Esophagus muscularis mucosa (tissue), 4 donors: ENCODE data around the gene NDRG2. TPM values are rescaled to one million over a fixed set of nuclear protein-coding genes. Genes with fewer than 3 reads are reported as not detected.

ENCODE experiments used
- DNase-seq: peaks from one replicate; pipeline ENCODE4 v3.0.0-alpha.2; 2017; ENCODE audit errors: extremely low spot score
- H3K27ac ChIP-seq, 4 donors: fragments of 200-600 bp; sonication (generic); replicated peaks in 1 of 4; 1 replicate in 3 of 4; 2 replicates in 1 of 4; pipeline ENCODE4 v1.5.1; 2016 to 2019; ENCODE audit warnings: mild to moderate bottlenecking in 1 of 4
- H3K27me3 ChIP-seq, 4 donors: fragments of 200-600 bp; sonication (generic); one replicate each; pipeline versions ENCODE4 v1.5.1 to v1.6.0; 2016 to 2019
- H3K36me3 ChIP-seq, 4 donors: fragments of 200-600 bp; sonication (generic); one replicate each; pipeline ENCODE4 v1.5.1; 2016 to 2019
- H3K4me1 ChIP-seq, 4 donors: fragments of 200-600 bp; sonication (generic); one replicate each; pipeline ENCODE4 v1.5.1; 2016 to 2019
- H3K4me3 ChIP-seq, 4 donors: fragments of 200-600 bp; sonication (generic); 1 replicate in 2 of 4; 2 replicates in 2 of 4; pipeline ENCODE4 v1.5.1; 2016 to 2019; ENCODE audit warnings: mild to moderate bottlenecking in 4 of 4, moderate library complexity in 1 of 4
- H3K9me3 ChIP-seq, 4 donors: fragments of 200-600 bp; sonication (generic); 1 replicate in 3 of 4; 2 replicates in 1 of 4; pipeline ENCODE4 v1.5.1; 2016 to 2019
- EP300 ChIP-seq: sonication (generic); formaldehyde crosslinking; IDR thresholded peaks from one replicate; pipeline ENCODE4 v1.6.1; 2017; ENCODE audit warnings: antibody characterized with exemption
- POLR2A ChIP-seq: fragments of 450-650 bp; IDR thresholded peaks from one replicate; pipeline ENCODE4 v1.6.1; 2017; ENCODE audit warnings: antibody characterized with exemption, moderate library complexity, mild to moderate bottlenecking, low read depth
- POLR2AphosphoS5 ChIP-seq, 2 donors: sonication (generic); formaldehyde crosslinking; IDR thresholded peaks; one replicate each; pipeline ENCODE4 v1.6.1; 2017; ENCODE audit warnings: antibody characterized with exemption in 2 of 2
- WGBS: methylation state at CpG from one replicate; pipeline ENCODE4 v1.1.5; 2018; 5-methylcytosine and 5-hydroxymethylcytosine counted together
- intact Hi-C: fragments of 100-400 bp; cut with DNase I; formaldehyde crosslinking; loops from one replicate; pipeline ENCODE4 v1.15.1; 2023
- total RNA-seq, 4 donors: library from RNA; depleted of rRNA; stranded (reverse); fragments of >200 nt; gene quantifications; one replicate each; pipeline versions ENCODE4 v1.1.0 to v1.2.1, GENCODE V29; 2016
- TF ChIP-seq, protein P1 (sequence below), 3 experiments: fragments of 200-600 bp in 2 of 3; fragments of 450-650 bp in 1 of 3; sonication (generic) in 2 of 3; IDR thresholded peaks; one replicate each; pipeline ENCODE4 v1.5.1; 2017 to 2019; ENCODE audit warnings: antibody characterized with exemption in 3 of 3, mild to moderate bottlenecking in 2 of 3, moderate library complexity in 1 of 3

NDRG2 gene
- total RNA-seq, 4 donors from 2014 or later, result 175 to 222 (median 201) TPM

DNA sequence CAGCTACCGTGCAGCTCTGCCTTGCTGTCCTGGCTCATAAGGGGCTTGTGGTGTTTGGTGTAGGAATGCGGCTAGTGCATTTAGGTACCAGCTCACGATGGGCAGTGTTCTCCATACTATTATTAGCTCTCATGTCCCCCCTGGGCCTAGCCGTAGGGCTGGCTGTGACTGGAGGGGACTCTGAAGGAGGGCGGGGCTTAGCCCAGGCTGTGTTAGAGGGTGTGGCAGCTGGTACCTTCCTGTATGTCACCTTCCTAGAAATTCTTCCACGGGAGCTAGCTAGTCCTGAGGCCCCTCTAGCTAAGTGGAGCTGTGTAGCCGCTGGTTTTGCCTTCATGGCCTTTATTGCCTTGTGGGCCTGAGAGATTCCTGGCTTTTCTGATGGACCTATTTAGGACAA, 23.6 kb downstream of the NDRG2 start:
- intact Hi-C loops, result no loop called here
- TF ChIP-seq POLR2AphosphoS5 (IDR thresholded peaks at IDR 0.05), result no peak
- TF ChIP-seq EP300, result no peak
- no peak for TF ChIP-seq POLR2A
- TF ChIP-seq, protein P1, sequence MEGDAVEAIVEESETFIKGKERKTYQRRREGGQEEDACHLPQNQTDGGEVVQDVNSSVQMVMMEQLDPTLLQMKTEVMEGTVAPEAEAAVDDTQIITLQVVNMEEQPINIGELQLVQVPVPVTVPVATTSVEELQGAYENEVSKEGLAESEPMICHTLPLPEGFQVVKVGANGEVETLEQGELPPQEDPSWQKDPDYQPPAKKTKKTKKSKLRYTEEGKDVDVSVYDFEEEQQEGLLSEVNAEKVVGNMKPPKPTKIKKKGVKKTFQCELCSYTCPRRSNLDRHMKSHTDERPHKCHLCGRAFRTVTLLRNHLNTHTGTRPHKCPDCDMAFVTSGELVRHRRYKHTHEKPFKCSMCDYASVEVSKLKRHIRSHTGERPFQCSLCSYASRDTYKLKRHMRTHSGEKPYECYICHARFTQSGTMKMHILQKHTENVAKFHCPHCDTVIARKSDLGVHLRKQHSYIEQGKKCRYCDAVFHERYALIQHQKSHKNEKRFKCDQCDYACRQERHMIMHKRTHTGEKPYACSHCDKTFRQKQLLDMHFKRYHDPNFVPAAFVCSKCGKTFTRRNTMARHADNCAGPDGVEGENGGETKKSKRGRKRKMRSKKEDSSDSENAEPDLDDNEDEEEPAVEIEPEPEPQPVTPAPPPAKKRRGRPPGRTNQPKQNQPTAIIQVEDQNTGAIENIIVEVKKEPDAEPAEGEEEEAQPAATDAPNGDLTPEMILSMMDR (IDR thresholded peaks at IDR 0.05), result no peak
- DNase-seq, result no peak
- Histone ChIP-seq H3K36me3 (peaks cover 10 to 15% (median 13%) of the 10 kb centered on the region in 4 donors), H3K9me3 (no peaks in the 10 kb centered on the region), H3K27me3 (no peaks in the 10 kb centered on the region), H3K4me3 (no peak overlapping the region), H3K4me1 (no peaks in the 10 kb centered on the region), H3K27ac (no peak overlapping the region)
- 69% methylated on average over 5 of the region's 7 CpGs for WGBS

DNA sequence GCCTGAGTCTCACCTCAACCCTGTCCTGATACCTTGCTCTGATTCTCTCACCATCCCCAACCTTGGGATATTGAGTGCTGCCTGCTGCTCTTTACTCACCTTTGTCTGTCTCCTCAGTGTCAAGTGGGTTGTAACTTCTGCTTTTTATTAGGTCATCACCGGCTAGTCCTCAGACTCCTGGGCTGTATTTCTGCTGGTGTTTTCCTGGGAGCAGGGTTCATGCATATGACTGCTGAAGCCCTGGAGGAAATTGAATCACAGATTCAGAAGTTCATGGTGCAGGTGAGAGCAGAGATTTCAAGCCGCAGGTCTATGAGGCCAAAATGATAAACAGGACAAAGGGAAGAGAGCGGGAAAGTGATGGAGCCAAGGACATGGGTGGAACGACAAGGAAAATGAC, 25.3 kb downstream of the NDRG2 start:
- no peak overlapping the region for H3K4me3 ChIP-seq
- intact Hi-C loops, result no loop called here
- H3K27me3 ChIP-seq, result no peaks in the 10 kb centered on the region
- no peak for TF ChIP-seq EP300
- TF ChIP-seq, protein P1 (IDR thresholded peaks at IDR 0.05), result no peak
- H3K4me1 ChIP-seq, result no peaks in the 10 kb centered on the region
- no peaks in the 10 kb centered on the region for H3K9me3 ChIP-seq
- H3K27ac ChIP-seq, result no peak overlapping the region
- 88% methylated on average over 4 of the region's 4 CpGs for WGBS
- peaks cover 26 to 32% (median 29%) of the 10 kb centered on the region in 4 donors for H3K36me3 ChIP-seq
- DNase-seq, result no peak

DNA sequence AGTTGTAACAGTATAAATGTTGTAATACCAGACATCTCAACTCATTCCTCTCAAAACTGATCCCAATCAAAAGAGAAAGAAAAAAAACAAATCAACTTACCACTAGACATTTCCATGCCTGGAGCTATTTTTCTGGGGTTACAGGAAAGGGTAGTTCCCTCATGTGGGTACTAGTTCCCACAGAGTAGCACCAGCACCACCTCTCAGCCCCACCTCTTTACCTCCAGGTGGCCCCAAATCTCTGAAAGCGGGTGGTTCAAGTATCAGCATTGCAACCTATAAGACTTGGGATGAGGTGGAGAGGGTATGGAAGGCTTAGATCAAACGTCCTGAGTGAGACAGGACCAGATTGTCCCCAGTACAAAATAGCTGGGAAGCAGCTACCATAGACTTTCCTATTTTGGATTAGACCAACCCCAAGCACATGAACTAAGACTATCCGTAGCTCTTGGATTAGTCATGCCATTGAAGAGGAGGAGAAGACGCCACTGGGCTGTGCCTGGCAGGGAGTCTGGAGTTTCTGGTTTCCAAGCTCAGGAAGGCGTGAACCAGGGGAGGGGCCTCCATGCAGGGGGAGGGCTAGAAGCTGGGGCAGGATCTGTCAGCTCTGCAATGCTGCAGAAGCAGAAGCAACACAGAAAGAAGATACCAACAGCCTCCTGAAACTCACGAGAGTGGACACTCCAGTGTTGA, 26.0 kb downstream of the NDRG2 start, which contains the start of gene SLC39A2:
SLC39A2 (plus strand) TSS at position 620 of the 693 bp plus-strand sequence. CDS start 154 bp downstream, outside the sequence.
- no peak for DNase-seq
- WGBS, result 42% methylated on average over 6 of the region's 6 CpGs
- no peak within 1 kb of the TSS for H3K27ac ChIP-seq
- TF ChIP-seq, protein P1 (IDR thresholded peaks at IDR 0.05), result no peak
- no peak for TF ChIP-seq POLR2A
- no peaks in the 10 kb centered on the region for H3K9me3 ChIP-seq
- no peak within 1 kb of the TSS for H3K4me3 ChIP-seq
- H3K4me1 ChIP-seq, result no peaks in the 10 kb centered on the region
- H3K36me3 ChIP-seq, result peaks cover 34 to 39% (median 37%) of the 10 kb centered on the region in 4 donors
- intact Hi-C loops, result no loop called here
- H3K27me3 ChIP-seq, result no peaks in the 10 kb centered on the region

- Histone ChIP-seq H3K27ac (no peak overlapping the region), H3K36me3 (peaks cover 41 to 46% (median 44%) of the 10 kb centered on the region in 4 donors), H3K4me1 (no peaks in the 10 kb centered on the region), H3K4me3 (no peak overlapping the region), H3K27me3 (no peaks in the 10 kb centered on the region), H3K9me3 (no peaks in the 10 kb centered on the region)
- WGBS, result 84% methylated on average over 3 of the region's 3 CpGs
- no peak for DNase-seq
- intact Hi-C loops, result no loop called here
- TF ChIP-seq, protein P1 (IDR thresholded peaks at IDR 0.05), result no peak
- TF ChIP-seq POLR2A, result no peak
- TF ChIP-seq EP300, result no peak
- TF ChIP-seq POLR2AphosphoS5 (IDR thresholded peaks at IDR 0.05), result no peak
Measured at GRCh38 chr14:20998139-20998538, 26.7 kb downstream of the NDRG2 start.

- Histone ChIP-seq H3K36me3 (peaks cover 47 to 52% (median 50%) of the 10 kb centered on the region in 4 donors), H3K27ac (no peak overlapping the region), H3K27me3 (no peaks in the 10 kb centered on the region), H3K9me3 (no peaks in the 10 kb centered on the region), H3K4me3 (no peak overlapping the region), H3K4me1 (no peaks in the 10 kb centered on the region)
- no peak for DNase-seq
- intact Hi-C loops, result no loop called here
- TF ChIP-seq, protein P1 (IDR thresholded peaks at IDR 0.05), result no peak
- no peak for TF ChIP-seq POLR2A
- TF ChIP-seq EP300, result no peak
- TF ChIP-seq POLR2AphosphoS5 (IDR thresholded peaks at IDR 0.05), result no peak
- WGBS, result 78% methylated on average over 6 of the region's 6 CpGs
Measured at GRCh38 chr14:20997564-20997963, 27.3 kb downstream of the NDRG2 start.
